GM12878 (cell line): Measurements from ENCODE around the gene SPATC1L. TPM values are rescaled to one million over a fixed set of nuclear protein-coding genes. Genes with fewer than 3 reads are reported as not detected.

ENCODE experiments used
- ATAC-seq: fragments of 200-7000 bp; cut with Tn5 transposase; 3 replicates; pipeline ENCODE4 v1.9.1; 2020; ENCODE audit warnings: mild to moderate bottlenecking, moderate library complexity
- BruUV-seq: library from RNA; stranded (reverse); fragments of 400-500 nt; replicated peaks from 2 replicates; lab custom pipeline; 2021; lab: Mats Ljungman, UMichigan
- CTCF ChIA-PET: fragments of 300-600 bp; sonication (Branson Sonifier 250); formaldehyde crosslinking; extraction: SDS; loops from one replicate; lab custom pipeline; 2021; ENCODE audit warnings: inconsistent platforms; lab: Yijun Ruan, JAX
- POLR2A ChIA-PET: fragments of 350-600 bp; formaldehyde crosslinking; extraction: SDS; loops from one replicate; lab custom pipeline; 2021; ENCODE audit warnings: inconsistent platforms; lab: Charles Lee
- RAD21 ChIA-PET: fragments of 300-600 bp; sonication (Branson Sonifier 250); formaldehyde crosslinking; loops from one replicate; lab custom pipeline; 2023; ENCODE audit warnings: antibody characterized with exemption; ENCODE audit not compliant: unreplicated experiment; lab: Charles Lee
- SMC1A ChIA-PET: fragments of 300-600 bp; sonication (Branson Sonifier 250); formaldehyde crosslinking; loops from one replicate; lab custom pipeline; 2023; ENCODE audit not compliant: unreplicated experiment, uncharacterized antibody; lab: Charles Lee
- DNase-seq: peaks from one replicate; pipeline ENCODE4 v3.0.0-alpha.2; 2011; ENCODE audit warnings: low read depth, low spot score
- FAIRE-seq: peaks from 3 replicates; lab custom pipeline; 2011; peaks lifted over from hg19 to GRCh38; lab: Jason Lieb, UNC
- H2AFZ ChIP-seq: 2 replicates; pipeline ENCODE4 v1.6.0; 2011; ENCODE audit warnings: low read depth, low read length, control low read depth; ENCODE audit not compliant: control insufficient read depth
- H3K27ac ChIP-seq: 2 replicates; pipeline ENCODE4 v1.5.1; 2011; ENCODE audit warnings: control low read depth; ENCODE audit not compliant: control insufficient read depth, insufficient read depth
- H3K27me3 ChIP-seq, 2 experiments: replicated peaks in 1 of 2; 2 replicates each; pipeline versions ENCODE4 v1.6.0 to v1.6.1; 2011; ENCODE audit warnings: low read length in 1 of 2; ENCODE audit not compliant: control insufficient read depth in 2 of 2, insufficient read depth in 2 of 2
- H3K36me3 ChIP-seq, 2 experiments: 2 replicates each; pipeline ENCODE4 v1.5.1; 2011; ENCODE audit warnings: low read length in 1 of 2; ENCODE audit not compliant: control insufficient read depth in 2 of 2, insufficient read depth in 2 of 2
- H3K4me1 ChIP-seq: 2 replicates; pipeline ENCODE4 v1.6.1; 2011; ENCODE audit warnings: mild to moderate bottlenecking, low read length, moderate library complexity, mixed read lengths; ENCODE audit not compliant: control insufficient read depth, insufficient read depth
- H3K4me2 ChIP-seq: 2 replicates; pipeline ENCODE4 v1.6.0; 2011; ENCODE audit warnings: control low read depth; ENCODE audit not compliant: control insufficient read depth, insufficient read depth
- H3K4me3 ChIP-seq: fragments of 200-600 bp; sonication (generic); 2 replicates; pipeline ENCODE4 v1.5.1; 2016
- H3K79me2 ChIP-seq: 2 replicates; pipeline ENCODE4 v1.6.0; 2011; ENCODE audit warnings: low read length; ENCODE audit not compliant: control insufficient read depth, insufficient read depth
- H3K9ac ChIP-seq: 2 replicates; pipeline ENCODE4 v1.8.0; 2011; ENCODE audit warnings: low read length, control low read depth, mixed read lengths; ENCODE audit not compliant: control insufficient read depth, insufficient read depth
- H3K9me3 ChIP-seq: replicated peaks from 3 replicates; pipeline ENCODE4 v1.5.1; 2011; ENCODE audit warnings: mild to moderate bottlenecking, low read length; ENCODE audit not compliant: control insufficient read depth, insufficient read depth
- H4K20me1 ChIP-seq: 2 replicates; pipeline ENCODE4 v1.6.0; 2011; ENCODE audit not compliant: control insufficient read depth, insufficient read depth
- BACH1 ChIP-seq: fragments of 450-650 bp; IDR thresholded peaks from 2 replicates; pipeline ENCODE4 v1.6.1; 2017; ENCODE audit warnings: mild to moderate bottlenecking, borderline replicate concordance
- BHLHE40 ChIP-seq, 2 experiments: fragments of 450-650 bp in 1 of 2; IDR thresholded peaks; 2 replicates each; pipeline ENCODE4 v1.6.1; 2011 to 2017; ENCODE audit warnings: low read depth in 2 of 2, borderline replicate concordance in 1 of 2, improper control_type of control experiment in 1 of 2, low read length in 1 of 2, mild to moderate bottlenecking in 1 of 2
- DPF2 ChIP-seq: fragments of 450-650 bp; IDR thresholded peaks from 2 replicates; pipeline ENCODE4 v1.6.1; 2017; ENCODE audit warnings: mild to moderate bottlenecking
- EGR1 ChIP-seq, 2 experiments: IDR thresholded peaks; 1 replicate in 1 of 2; 2 replicates in 1 of 2; pipeline ENCODE4 v1.6.1; 2011 to 2012; ENCODE audit warnings: low read depth in 2 of 2, low read length in 2 of 2, borderline replicate concordance in 1 of 2, mild to moderate bottlenecking in 1 of 2, moderate library complexity in 1 of 2
- FOXM1 ChIP-seq: IDR thresholded peaks from 2 replicates; pipeline ENCODE4 v1.6.1; 2012; ENCODE audit warnings: low read depth, mild to moderate bottlenecking, inconsistent platforms, low read length, moderate library complexity
- KDM1A ChIP-seq: fragments of 200-600 bp; sonication (generic); IDR thresholded peaks from 2 replicates; pipeline ENCODE4 v1.6.1; 2016; ENCODE audit warnings: borderline replicate concordance
- MEF2A ChIP-seq: IDR thresholded peaks from 2 replicates; pipeline ENCODE4 v1.6.1; 2011; ENCODE audit warnings: low read depth, mild to moderate bottlenecking, low read length, moderate library complexity; ENCODE audit not compliant: insufficient read depth
- NBN ChIP-seq: fragments of 450-650 bp; IDR thresholded peaks from 2 replicates; pipeline ENCODE4 v1.6.1; 2016
- SUPT20H ChIP-seq: IDR thresholded peaks from 2 replicates; pipeline ENCODE4 v1.6.1; 2011; ENCODE audit warnings: low read depth, mild to moderate bottlenecking, low read length, moderate library complexity, borderline replicate concordance; ENCODE audit not compliant: control insufficient read depth
- WGBS: methylation state at CpG from one replicate; pipeline ENCODE4 v1.1.6; 2016; ENCODE audit warnings: low lambda C conversion rate; ENCODE audit not compliant: insufficient replicate concordance, insufficient coverage; ENCODE audit errors: missing lambda C conversion rate; 5-methylcytosine and 5-hydroxymethylcytosine counted together
- in situ Hi-C: fragments of 300-500 bp; cut with MboI; formaldehyde crosslinking; loops from 9 replicates; pipeline ENCODE4 v1.14.3; 2018; ENCODE audit warnings: mixed read lengths
- intact Hi-C: fragments of 100-400 bp; cut with micrococcal nuclease; formaldehyde crosslinking; loops from one replicate; pipeline ENCODE4 v1.14.2; 2022; ENCODE audit not compliant: unreplicated experiment
- polyA plus RNA-seq, 11 experiments: library from polyadenylated mRNA; depleted of rRNA in 4 of 11; unstranded in 6 of 11; stranded (reverse) in 5 of 11; fragments of >200 nt; fragmentation: Nextera tagmentation in 4 of 11; fragmentation: Illumina TruSeq in 1 of 11; extraction: Ambion mirVana in 4 of 11; extraction: Trizol in 1 of 11; gene quantifications; 1 replicate in 1 of 11; 2 replicates in 10 of 11; pipeline versions ENCODE4 v1.2.1 to v1.2.3, GENCODE V29; 2011 to 2016; ENCODE audit warnings: inconsistent platforms in 2 of 11, missing spikeins in 2 of 11, low read depth in 1 of 11
- total RNA-seq, 4 experiments: library from RNA; depleted of rRNA in 3 of 4; stranded (reverse); fragments of >200 nt in 3 of 4; fragmentation: Illumina TruSeq in 1 of 4; extraction: Trizol in 1 of 4; gene quantifications; 2 replicates each; pipeline versions ENCODE4 v1.2.1 to v1.2.3, GENCODE V29; 2013 to 2021

The SPATC1L gene
- total and polyA plus RNA-seq, 10 of the 15 experiments (the other 5 are each of a cell fraction or from before 2014, with no cell fraction given): 1.4 to 16.0 (median 7.0) TPM; not detected in 2

DNA sequence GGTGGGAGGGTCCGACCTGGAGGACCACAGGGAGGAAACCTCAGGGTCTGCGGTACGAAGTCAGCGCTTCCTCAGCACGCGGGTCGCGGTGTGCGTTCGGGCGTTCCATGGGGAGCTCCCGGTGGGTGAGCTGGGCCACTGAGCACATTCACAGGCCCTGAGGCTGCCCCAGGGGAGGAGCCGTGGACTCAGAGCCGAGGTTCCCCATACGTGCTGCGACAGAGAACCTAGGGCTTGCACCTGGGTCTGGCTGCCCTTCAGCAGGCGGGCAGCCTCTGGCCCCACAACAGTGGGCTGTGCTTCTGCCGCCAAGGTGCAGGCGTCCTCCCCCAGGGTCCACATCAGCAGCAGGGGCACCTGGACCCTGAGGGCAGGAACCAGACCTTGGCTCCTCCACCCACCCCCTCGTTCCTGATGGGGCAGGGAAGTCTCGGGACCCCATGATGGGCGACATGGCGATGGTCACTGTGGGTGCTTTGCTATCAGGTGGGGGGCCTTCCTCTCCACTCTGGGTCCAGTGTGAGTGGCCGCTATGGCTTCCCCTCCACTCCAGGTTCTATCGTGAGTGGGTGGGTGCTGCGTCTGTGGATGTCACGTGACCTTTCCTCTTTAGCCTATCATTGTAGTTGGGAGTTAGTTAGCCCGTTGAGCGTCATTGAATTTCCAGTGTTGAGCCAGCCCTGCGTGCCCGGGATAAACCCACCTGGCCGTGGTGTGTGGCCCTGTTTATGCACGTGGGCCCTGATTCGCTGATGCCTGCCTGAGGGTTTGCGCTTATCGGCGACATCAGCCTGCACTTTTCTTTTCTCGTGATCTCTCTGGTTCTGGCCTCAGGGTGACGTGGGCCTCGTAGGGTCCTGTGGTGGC lies 56.8 kb downstream of the SPATC1L start:
- no peaks in the 10 kb centered on the region for H3K79me2 ChIP-seq
- H3K36me3 ChIP-seq: no peaks in the 10 kb centered on the region
- no peak overlapping the region for H3K4me3 ChIP-seq
- no peak overlapping the region for H2AFZ ChIP-seq
- H3K9me3 ChIP-seq: no peaks in the 10 kb centered on the region; the same call in 2 of the 3 replicates
- RAD21 ChIA-PET: no interaction called here
- DNase-seq: no peak
- FAIRE-seq: no peak
- ATAC-seq: no peak
- H3K27me3 ChIP-seq: no peaks in the 10 kb centered on the region
- no peaks in the 10 kb centered on the region for H3K4me1 ChIP-seq
- no peak for TF ChIP-seq NBN
- TF ChIP-seq, all 136 proteins: peak for 0
- intact Hi-C loops (no loop called here), in situ Hi-C loops (no loop called here)
- Histone ChIP-seq H3K9ac (no peak overlapping the region), H3K27ac (no peak overlapping the region), H4K20me1 (no peaks in the 10 kb centered on the region), H3K4me2 (no peak overlapping the region)
- BruUV-seq: no TSS peak
- ChIA-PET SMC1A (no interaction called here), POLR2A (no interaction called here), CTCF (no interaction called here)
- WGBS: 45% methylated on average over 38 of the region's 40 CpGs

DNA sequence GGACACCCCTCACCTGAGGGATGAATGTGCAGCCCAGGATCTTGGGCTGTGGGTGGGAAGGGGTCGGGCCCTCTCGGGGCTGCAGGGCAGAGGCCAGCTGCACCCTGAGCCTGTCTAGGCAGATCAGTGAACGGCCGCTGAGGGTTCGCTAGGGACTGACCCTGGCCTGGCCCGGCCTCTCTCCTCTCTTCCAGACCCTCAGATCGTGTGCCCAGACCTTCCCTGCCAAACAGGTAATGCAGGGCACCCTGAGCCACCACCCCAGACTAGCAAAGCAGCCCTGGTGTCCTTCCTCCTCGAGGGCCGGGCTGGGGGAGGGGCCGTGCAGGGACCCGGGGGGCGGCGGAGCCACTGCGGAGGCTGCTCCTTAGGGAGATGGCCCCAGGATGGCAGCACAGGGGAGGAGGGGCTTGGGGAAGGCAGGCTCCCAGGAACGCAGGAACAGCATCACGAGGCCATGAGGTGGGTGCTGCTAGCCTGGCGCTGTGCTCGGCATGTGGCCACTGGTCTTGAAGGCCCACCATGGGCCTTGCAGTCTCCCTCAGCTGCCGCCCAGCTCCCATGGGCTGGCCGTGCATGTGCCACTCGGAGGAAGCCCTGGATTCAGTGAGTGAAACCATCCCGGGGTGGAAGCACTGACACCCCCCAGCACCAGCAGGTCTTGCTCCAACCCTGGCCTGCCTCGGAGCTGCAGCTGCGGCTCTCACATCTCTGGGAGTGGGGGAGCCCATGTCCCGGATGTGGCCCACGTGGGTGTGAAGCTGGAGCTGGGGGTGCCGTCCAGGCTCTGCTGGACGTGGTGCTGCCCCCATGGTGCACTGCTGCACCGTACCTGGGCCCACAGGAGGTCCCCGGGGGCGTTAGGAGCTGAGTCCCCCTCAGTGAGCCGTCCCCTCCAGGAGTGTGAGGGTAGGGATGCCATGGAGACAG lies 57.7 kb downstream of the SPATC1L start:
- WGBS: 49% methylated on average over 29 of the region's 32 CpGs
- no peaks in the 10 kb centered on the region for H3K27me3 ChIP-seq
- ChIA-PET POLR2A (no interaction called here), RAD21 (no interaction called here), CTCF (no interaction called here), SMC1A (no interaction called here)
- no peak for DNase-seq
- H3K79me2 ChIP-seq: no peaks in the 10 kb centered on the region
- no peak overlapping the region for H2AFZ ChIP-seq
- no peaks in the 10 kb centered on the region for H3K36me3 ChIP-seq
- no peak overlapping the region for H3K9ac ChIP-seq
- in situ Hi-C loops (no loop called here), intact Hi-C loops (no loop called here)
- no peak overlapping the region for H3K4me3 ChIP-seq
- no peak overlapping the region for H3K4me2 ChIP-seq
- no peak overlapping the region for H3K27ac ChIP-seq
- no peaks in the 10 kb centered on the region for H3K9me3 ChIP-seq
- BruUV-seq: no TSS peak
- no peak for FAIRE-seq
- TF ChIP-seq KDM1A (no peak), BACH1 (no peak), MEF2A (no peak), DPF2 (no peak), BHLHE40 (IDR thresholded peaks at IDR 0.05; ENCODE audit: borderline replicate concordance in 1 of 2, low read depth in 2 of 2, low read length in 1 of 2) (no peak), EGR1 (IDR thresholded peaks at IDR 0.05; ENCODE audit: borderline replicate concordance in 1 of 2, low read depth in 2 of 2, low read length in 2 of 2) (no peak), SUPT20H (no peak), FOXM1 (no peak)
- H3K4me1 ChIP-seq: no peaks in the 10 kb centered on the region
- no peak for ATAC-seq
- H4K20me1 ChIP-seq: no peaks in the 10 kb centered on the region
